ENCODE measurements around the gene GULP1. TPM values are rescaled to one million over a fixed set of nuclear protein-coding genes. Genes with fewer than 3 reads are reported as not detected.

Gene GULP1
- total and polyA plus RNA-seq, 2 experiments from 2014 or later: 94.6 to 181 TPM

DNA sequence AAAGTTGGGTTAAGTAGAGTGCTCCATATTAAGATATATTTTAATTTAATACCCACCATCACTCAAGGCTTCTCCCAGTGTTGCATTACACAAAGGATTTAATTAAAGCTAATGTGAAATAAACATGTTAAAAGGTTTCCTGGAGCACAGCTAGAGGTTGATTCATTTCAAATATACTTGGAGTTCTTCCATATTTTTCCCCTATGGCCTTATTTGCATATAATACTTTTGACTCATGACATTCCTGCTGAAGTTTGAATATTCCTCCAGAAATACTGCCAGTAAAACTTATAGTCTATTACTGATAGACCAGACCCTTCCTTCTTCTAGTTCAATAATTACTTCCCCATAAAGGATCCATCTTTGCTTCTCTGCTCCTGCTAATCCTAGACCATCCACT, 227.5 kb downstream of the GULP1 start (continued):
- TF ChIP-seq, protein P1, sequence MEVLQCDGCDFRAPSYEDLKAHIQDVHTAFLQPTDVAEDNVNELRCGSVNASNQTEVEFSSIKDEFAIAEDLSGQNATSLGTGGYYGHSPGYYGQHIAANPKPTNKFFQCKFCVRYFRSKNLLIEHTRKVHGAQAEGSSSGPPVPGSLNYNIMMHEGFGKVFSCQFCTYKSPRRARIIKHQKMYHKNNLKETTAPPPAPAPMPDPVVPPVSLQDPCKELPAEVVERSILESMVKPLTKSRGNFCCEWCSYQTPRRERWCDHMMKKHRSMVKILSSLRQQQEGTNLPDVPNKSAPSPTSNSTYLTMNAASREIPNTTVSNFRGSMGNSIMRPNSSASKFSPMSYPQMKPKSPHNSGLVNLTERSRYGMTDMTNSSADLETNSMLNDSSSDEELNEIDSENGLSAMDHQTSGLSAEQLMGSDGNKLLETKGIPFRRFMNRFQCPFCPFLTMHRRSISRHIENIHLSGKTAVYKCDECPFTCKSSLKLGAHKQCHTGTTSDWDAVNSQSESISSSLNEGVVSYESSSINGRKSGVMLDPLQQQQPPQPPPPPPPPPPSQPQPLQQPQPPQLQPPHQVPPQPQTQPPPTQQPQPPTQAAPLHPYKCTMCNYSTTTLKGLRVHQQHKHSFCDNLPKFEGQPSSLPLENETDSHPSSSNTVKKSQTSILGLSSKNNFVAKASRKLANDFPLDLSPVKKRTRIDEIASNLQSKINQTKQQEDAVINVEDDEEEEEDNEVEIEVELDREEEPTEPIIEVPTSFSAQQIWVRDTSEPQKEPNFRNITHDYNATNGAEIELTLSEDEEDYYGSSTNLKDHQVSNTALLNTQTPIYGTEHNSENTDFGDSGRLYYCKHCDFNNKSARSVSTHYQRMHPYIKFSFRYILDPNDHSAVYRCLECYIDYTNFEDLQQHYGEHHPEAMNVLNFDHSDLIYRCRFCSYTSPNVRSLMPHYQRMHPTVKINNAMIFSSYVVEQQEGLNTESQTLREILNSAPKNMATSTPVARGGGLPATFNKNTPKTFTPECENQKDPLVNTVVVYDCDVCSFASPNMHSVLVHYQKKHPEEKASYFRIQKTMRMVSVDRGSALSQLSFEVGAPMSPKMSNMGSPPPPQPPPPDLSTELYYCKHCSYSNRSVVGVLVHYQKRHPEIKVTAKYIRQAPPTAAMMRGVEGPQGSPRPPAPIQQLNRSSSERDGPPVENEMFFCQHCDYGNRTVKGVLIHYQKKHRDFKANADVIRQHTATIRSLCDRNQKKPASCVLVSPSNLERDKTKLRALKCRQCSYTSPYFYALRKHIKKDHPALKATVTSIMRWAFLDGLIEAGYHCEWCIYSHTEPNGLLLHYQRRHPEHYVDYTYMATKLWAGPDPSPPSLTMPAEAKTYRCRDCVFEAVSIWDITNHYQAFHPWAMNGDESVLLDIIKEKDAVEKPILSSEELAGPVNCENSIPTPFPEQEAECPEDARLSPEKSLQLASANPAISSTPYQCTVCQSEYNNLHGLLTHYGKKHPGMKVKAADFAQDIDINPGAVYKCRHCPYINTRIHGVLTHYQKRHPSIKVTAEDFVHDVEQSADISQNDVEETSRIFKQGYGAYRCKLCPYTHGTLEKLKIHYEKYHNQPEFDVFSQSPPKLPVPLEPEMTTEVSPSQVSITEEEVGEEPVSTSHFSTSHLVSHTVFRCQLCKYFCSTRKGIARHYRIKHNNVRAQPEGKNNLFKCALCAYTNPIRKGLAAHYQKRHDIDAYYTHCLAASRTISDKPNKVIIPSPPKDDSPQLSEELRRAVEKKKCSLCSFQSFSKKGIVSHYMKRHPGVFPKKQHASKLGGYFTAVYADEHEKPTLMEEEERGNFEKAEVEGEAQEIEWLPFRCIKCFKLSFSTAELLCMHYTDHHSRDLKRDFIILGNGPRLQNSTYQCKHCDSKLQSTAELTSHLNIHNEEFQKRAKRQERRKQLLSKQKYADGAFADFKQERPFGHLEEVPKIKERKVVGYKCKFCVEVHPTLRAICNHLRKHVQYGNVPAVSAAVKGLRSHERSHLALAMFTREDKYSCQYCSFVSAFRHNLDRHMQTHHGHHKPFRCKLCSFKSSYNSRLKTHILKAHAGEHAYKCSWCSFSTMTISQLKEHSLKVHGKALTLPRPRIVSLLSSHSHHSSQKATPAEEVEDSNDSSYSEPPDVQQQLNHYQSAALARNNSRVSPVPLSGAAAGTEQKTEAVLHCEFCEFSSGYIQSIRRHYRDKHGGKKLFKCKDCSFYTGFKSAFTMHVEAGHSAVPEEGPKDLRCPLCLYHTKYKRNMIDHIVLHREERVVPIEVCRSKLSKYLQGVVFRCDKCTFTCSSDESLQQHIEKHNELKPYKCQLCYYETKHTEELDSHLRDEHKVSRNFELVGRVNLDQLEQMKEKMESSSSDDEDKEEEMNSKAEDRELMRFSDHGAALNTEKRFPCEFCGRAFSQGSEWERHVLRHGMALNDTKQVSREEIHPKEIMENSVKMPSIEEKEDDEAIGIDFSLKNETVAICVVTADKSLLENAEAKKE (CRISPR knock-in tag; IDR thresholded peaks at IDR 0.05): no peak
- TF ChIP-seq, protein P2, sequence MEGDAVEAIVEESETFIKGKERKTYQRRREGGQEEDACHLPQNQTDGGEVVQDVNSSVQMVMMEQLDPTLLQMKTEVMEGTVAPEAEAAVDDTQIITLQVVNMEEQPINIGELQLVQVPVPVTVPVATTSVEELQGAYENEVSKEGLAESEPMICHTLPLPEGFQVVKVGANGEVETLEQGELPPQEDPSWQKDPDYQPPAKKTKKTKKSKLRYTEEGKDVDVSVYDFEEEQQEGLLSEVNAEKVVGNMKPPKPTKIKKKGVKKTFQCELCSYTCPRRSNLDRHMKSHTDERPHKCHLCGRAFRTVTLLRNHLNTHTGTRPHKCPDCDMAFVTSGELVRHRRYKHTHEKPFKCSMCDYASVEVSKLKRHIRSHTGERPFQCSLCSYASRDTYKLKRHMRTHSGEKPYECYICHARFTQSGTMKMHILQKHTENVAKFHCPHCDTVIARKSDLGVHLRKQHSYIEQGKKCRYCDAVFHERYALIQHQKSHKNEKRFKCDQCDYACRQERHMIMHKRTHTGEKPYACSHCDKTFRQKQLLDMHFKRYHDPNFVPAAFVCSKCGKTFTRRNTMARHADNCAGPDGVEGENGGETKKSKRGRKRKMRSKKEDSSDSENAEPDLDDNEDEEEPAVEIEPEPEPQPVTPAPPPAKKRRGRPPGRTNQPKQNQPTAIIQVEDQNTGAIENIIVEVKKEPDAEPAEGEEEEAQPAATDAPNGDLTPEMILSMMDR (conservative IDR thresholded peaks at IDR 0.05; ENCODE audit: low read depth in 2 of 2): no peak
- no peak for TF ChIP-seq ZNF114 (CRISPR knock-in tag; IDR thresholded peaks at IDR 0.05)

DNA sequence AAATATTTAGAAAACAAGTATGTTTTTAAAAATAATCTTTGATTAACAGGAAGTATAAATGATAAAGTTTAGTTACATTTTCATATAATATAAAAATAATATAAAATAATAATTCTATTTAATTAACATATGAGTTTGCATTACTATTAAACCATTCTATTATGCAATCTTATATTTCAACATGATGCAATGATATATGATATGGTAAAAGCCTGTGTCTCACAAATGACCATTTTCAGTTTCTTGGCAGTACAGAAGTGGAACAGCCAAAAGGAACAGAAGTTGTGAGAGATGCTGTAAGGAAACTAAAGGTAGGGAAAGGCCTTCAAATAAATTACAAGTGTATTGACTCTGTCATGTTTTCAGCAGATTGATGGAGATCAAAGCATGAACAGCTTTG, 230.8 kb downstream of the GULP1 start:
- DNase-seq (ENCODE audit: low spot score): no peak
- H3K4me1 Mint-ChIP-seq: peaks cover 11% of the 10 kb centered on the region

More for the DNA sequence above, 230.8 kb downstream of the GULP1 start:
- Mint-ChIP-seq H3K27me3 (ENCODE audit: insufficient read depth, low read depth, poor library complexity) (peaks cover 2% of the 10 kb centered on the region), H3K9me3 (no peaks in the 10 kb centered on the region), H3K4me3 (no peak overlapping the region), H3K27ac (no peak overlapping the region), H3K36me3 (ENCODE audit: low read depth) (peaks cover 17% of the 10 kb centered on the region; the same call in 2 of the 3 replicates)
- H3K27ac ChIP-seq (ENCODE audit: low read depth): no peak overlapping the region
- no peaks in the 10 kb centered on the region for H3K9me2 ChIP-seq (ENCODE audit: insufficient read depth)
- no peaks in the 10 kb centered on the region for H3K27me3 ChIP-seq (ENCODE audit: insufficient read depth)
- no peak for ATAC-seq
- no peak overlapping the region for H3K4me2 ChIP-seq
- TF ChIP-seq, protein P2 (conservative IDR thresholded peaks at IDR 0.05; ENCODE audit: low read depth in 2 of 2): no peak
- TF ChIP-seq NANOG (IDR thresholded peaks at IDR 0.05; ENCODE audit: borderline replicate concordance) (no peak), ZNF331 (CRISPR knock-in tag; IDR thresholded peaks at IDR 0.05; ENCODE audit: low read depth) (no peak), JUNB (IDR thresholded peaks at IDR 0.05; ENCODE audit: unreplicated experiment) (no peak), STAT1 (IDR thresholded peaks at IDR 0.05; ENCODE audit: unreplicated experiment) (no peak), ZNF114 (CRISPR knock-in tag; IDR thresholded peaks at IDR 0.05) (no peak), POLR2AphosphoS5 (IDR thresholded peaks at IDR 0.05; ENCODE audit: low read depth) (no peak)
- TF ChIP-seq, protein P3, sequence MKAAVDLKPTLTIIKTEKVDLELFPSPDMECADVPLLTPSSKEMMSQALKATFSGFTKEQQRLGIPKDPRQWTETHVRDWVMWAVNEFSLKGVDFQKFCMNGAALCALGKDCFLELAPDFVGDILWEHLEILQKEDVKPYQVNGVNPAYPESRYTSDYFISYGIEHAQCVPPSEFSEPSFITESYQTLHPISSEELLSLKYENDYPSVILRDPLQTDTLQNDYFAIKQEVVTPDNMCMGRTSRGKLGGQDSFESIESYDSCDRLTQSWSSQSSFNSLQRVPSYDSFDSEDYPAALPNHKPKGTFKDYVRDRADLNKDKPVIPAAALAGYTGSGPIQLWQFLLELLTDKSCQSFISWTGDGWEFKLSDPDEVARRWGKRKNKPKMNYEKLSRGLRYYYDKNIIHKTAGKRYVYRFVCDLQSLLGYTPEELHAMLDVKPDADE (IDR thresholded peaks at IDR 0.05): no peak
- H2AFZ ChIP-seq: no peak overlapping the region
- H3K36me3 ChIP-seq (ENCODE audit: insufficient read depth): no peaks in the 10 kb centered on the region
- H3F3A ChIP-seq (replicated peaks; ENCODE audit: low read depth): no peaks in the 10 kb centered on the region
- no peaks in the 10 kb centered on the region for H3K4me1 ChIP-seq (ENCODE audit: insufficient read depth)
- no peak overlapping the region for H3K4me3 ChIP-seq
- peaks cover 15% of the 10 kb centered on the region for H3K79me2 ChIP-seq (replicated peaks; ENCODE audit: insufficient read depth)
- no peaks in the 10 kb centered on the region for H4K20me1 ChIP-seq (replicated peaks; ENCODE audit: insufficient read depth)

Data from GM23338 (cell line).